ENCODE measurements around the gene APOC1. TPM values are rescaled to one million over a fixed set of nuclear protein-coding genes. Genes with fewer than 3 reads are reported as not detected.
A peak's percentile ranks its signal among the peaks of the same experiment; 100 is the strongest.
"Not testable (repeated sequence)": the region's sequence is repeated elsewhere in the genome, so short reads cannot be mapped to it uniquely, and the experiment has no call there.

APOC1 gene
- 29.5 TPM for polyA plus RNA-seq (2013, experiment 1 of 4)
- polyA plus RNA-seq (2013, experiment 2 of 4), result 25.8 TPM
- 21.2 TPM for polyA plus RNA-seq (2013, experiment 3 of 4)
- 26.5 TPM for polyA plus RNA-seq (2013, experiment 4 of 4)

- H3K9me3 ChIP-seq (ENCODE audit: control insufficient read depth, low read length); H3K27me3 ChIP-seq (ENCODE audit: control insufficient read depth, insufficient read depth, low read length, poor library complexity, severe bottlenecking); H3K4me1 ChIP-seq (ENCODE audit: control insufficient read depth, insufficient read depth, low read length); H3K36me3 ChIP-seq (ENCODE audit: control insufficient read depth, insufficient read depth, low read length): not testable (repeated sequence)
- Histone ChIP-seq H3K27ac (ENCODE audit: insufficient read depth, low read depth, low read length, poor library complexity, severe bottlenecking) (peak within 1 kb of the TSS; percentile 22), H3K4me3 (ENCODE audit: insufficient read depth, low read depth, low read length) (peak within 1 kb of the TSS; percentile 36)
- WGBS, 2 experiments, result 2 to 4% methylated on average over 25 to 27 of the region's 28 CpGs
Measured at GRCh38 chr19:44914433-44915206, at the start of gene APOC1. Gene APOC1 (plus strand): TSS chr19:44914608. CDS start chr19:44914892, 284 bp downstream.

DNA sequence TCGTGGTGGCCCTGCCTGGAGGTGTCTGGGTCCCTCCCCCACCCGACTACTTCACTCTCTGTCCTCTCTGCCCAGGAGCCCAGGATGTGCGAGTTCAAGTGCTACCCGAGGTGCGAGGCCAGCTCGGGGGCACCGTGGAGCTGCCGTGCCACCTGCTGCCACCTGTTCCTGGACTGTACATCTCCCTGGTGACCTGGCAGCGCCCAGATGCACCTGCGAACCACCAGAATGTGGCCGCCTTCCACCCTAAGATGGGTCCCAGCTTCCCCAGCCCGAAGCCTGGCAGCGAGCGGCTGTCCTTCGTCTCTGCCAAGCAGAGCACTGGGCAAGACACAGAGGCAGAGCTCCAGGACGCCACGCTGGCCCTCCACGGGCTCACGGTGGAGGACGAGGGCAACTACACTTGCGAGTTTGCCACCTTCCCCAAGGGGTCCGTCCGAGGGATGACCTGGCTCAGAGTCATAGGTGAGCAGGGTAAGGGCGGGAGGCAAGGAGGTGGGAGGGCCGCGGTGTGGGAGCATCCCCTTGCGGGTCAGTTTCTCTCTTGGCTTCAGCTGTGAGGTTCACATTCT, 49.1 kb upstream of the APOC1 start:
- Histone ChIP-seq H3K27ac (ENCODE audit: insufficient read depth, low read depth, low read length, poor library complexity, severe bottlenecking) (no peak overlapping the region), H3K4me1 (ENCODE audit: control insufficient read depth, insufficient read depth, low read length) (no peaks in the 10 kb centered on the region), H3K36me3 (ENCODE audit: control insufficient read depth, insufficient read depth, low read length) (peaks cover 37% of the 10 kb centered on the region), H3K4me3 (ENCODE audit: insufficient read depth, low read depth, low read length) (no peak overlapping the region), H3K27me3 (ENCODE audit: control insufficient read depth, insufficient read depth, low read length, poor library complexity, severe bottlenecking) (no peaks in the 10 kb centered on the region), H3K9me3 (ENCODE audit: control insufficient read depth, low read length) (no peaks in the 10 kb centered on the region)
- 96% methylated on average over 27 of the region's 27 CpGs for WGBS, 2 experiments

DNA sequence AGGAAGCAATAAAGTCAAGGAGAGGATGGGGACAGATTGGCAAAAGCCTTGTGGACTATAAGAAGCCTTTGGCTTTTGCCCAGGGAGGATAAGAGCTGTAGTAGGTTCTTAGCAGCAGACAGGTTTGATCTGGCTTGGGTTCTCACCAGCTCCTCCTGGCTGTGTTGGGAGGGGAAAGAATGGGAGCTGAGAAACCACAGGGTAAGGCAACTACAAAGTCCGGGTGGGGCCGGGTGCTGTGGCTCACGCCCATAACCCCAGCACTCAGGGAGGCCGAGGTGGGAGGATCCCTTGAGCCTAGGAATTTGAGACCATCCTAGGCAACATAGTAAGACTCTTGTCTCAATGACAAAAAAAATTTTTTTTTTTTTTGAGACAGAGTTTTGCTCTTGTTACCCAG, 47.7 kb upstream of the APOC1 start:
- no peaks in the 10 kb centered on the region for H3K4me1 ChIP-seq (ENCODE audit: control insufficient read depth, insufficient read depth, low read length)
- H3K36me3 ChIP-seq (ENCODE audit: control insufficient read depth, insufficient read depth, low read length), result peaks cover 38% of the 10 kb centered on the region
- H3K27ac ChIP-seq (ENCODE audit: insufficient read depth, low read depth, low read length, poor library complexity, severe bottlenecking), result no peak overlapping the region
- no peak overlapping the region for H3K4me3 ChIP-seq (ENCODE audit: insufficient read depth, low read depth, low read length)
- 94 to 96% methylated on average over 4 of the region's 4 CpGs for WGBS, 2 experiments
- H3K9me3 ChIP-seq (ENCODE audit: control insufficient read depth, low read length), result no peaks in the 10 kb centered on the region
- H3K27me3 ChIP-seq (ENCODE audit: control insufficient read depth, insufficient read depth, low read length, poor library complexity, severe bottlenecking), result no peaks in the 10 kb centered on the region

- Histone ChIP-seq H3K27me3 (ENCODE audit: control insufficient read depth, insufficient read depth, low read length, poor library complexity, severe bottlenecking) (no peaks in the 10 kb centered on the region), H3K4me1 (ENCODE audit: control insufficient read depth, insufficient read depth, low read length) (no peaks in the 10 kb centered on the region), H3K9me3 (ENCODE audit: control insufficient read depth, low read length) (no peaks in the 10 kb centered on the region), H3K27ac (ENCODE audit: insufficient read depth, low read depth, low read length, poor library complexity, severe bottlenecking) (no peak overlapping the region), H3K36me3 (ENCODE audit: control insufficient read depth, insufficient read depth, low read length) (peaks cover 47% of the 10 kb centered on the region), H3K4me3 (ENCODE audit: insufficient read depth, low read depth, low read length) (no peak overlapping the region)
- WGBS, 2 experiments, result 90 to 92% methylated on average over 12 of the region's 12 CpGs
Measured at GRCh38 chr19:44867578-44867977, 46.8 kb upstream of the APOC1 start.

DNA sequence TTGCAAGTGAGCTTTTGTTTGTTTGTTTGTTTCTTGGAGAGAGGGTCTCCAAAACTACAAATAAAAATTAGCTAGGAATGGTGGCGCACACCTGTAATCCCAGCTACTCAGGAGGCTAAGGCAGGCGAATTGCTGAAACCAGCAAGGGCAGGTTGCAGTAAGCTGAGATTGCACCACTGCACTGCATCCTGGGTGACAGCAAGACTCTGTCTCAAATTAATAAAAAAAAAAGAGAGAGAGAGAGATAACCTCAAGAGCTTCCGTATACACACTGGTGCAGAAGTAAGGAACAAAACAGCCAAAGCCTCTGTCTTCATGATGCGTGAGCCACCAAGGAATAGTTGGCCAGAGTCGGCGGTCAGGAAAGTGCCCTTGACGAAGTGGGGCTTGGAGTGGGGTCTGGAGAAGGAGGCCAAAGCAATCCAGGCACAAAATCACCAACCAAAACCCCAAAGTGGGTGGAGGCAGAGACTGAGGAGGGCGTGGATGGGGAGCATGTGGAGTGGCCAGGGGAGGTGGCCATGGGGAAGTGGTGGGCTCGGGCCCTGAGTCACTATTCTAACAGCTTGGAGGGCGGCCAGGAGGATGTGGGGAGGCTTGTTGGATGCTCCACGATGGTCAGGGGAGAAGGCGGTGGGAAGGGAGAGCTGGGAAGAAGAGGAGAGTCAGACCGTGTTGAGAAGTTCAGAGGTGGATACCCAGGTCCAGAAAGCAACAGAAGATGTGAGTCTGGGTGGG, 44.5 kb upstream of the APOC1 start:
- Histone ChIP-seq H3K36me3 (ENCODE audit: control insufficient read depth, insufficient read depth, low read length) (peaks cover 67% of the 10 kb centered on the region), H3K4me3 (ENCODE audit: insufficient read depth, low read depth, low read length) (no peak overlapping the region), H3K27ac (ENCODE audit: insufficient read depth, low read depth, low read length, poor library complexity, severe bottlenecking) (no peak overlapping the region), H3K4me1 (ENCODE audit: control insufficient read depth, insufficient read depth, low read length) (no peaks in the 10 kb centered on the region), H3K27me3 (ENCODE audit: control insufficient read depth, insufficient read depth, low read length, poor library complexity, severe bottlenecking) (no peaks in the 10 kb centered on the region), H3K9me3 (ENCODE audit: control insufficient read depth, low read length) (no peaks in the 10 kb centered on the region)
- 94 to 96% methylated on average over 13 of the region's 13 CpGs for WGBS, 2 experiments

DNA sequence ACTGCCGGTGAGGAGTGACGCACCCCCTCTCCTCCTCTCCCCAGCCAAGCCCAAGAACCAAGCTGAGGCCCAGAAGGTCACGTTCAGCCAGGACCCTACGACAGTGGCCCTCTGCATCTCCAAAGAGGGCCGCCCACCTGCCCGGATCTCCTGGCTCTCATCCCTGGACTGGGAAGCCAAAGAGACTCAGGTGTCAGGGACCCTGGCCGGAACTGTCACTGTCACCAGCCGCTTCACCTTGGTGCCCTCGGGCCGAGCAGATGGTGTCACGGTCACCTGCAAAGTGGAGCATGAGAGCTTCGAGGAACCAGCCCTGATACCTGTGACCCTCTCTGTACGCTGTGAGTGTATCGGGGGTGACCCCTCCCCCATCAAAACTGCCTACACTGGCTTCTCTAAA, 42.6 kb upstream of the APOC1 start:
- Histone ChIP-seq H3K4me3 (ENCODE audit: insufficient read depth, low read depth, low read length) (no peak overlapping the region), H3K4me1 (ENCODE audit: control insufficient read depth, insufficient read depth, low read length) (peaks cover 1% of the 10 kb centered on the region), H3K27ac (ENCODE audit: insufficient read depth, low read depth, low read length, poor library complexity, severe bottlenecking) (no peak overlapping the region), H3K36me3 (ENCODE audit: control insufficient read depth, insufficient read depth, low read length) (peaks cover 73% of the 10 kb centered on the region), H3K9me3 (ENCODE audit: control insufficient read depth, low read length) (no peaks in the 10 kb centered on the region), H3K27me3 (ENCODE audit: control insufficient read depth, insufficient read depth, low read length, poor library complexity, severe bottlenecking) (no peaks in the 10 kb centered on the region)
- WGBS, 2 experiments, result 96 to 97% methylated on average over 14 of the region's 14 CpGs

GRCh38 chr19:44872661-44873060, 41.7 kb upstream of the APOC1 start:
- no peaks in the 10 kb centered on the region for H3K9me3 ChIP-seq (ENCODE audit: control insufficient read depth, low read length)
- WGBS, 2 experiments, result 77 to 81% methylated on average over 3 of the region's 4 CpGs
- H3K4me1 ChIP-seq (ENCODE audit: control insufficient read depth, insufficient read depth, low read length), result peaks cover 5% of the 10 kb centered on the region
- peaks cover 75% of the 10 kb centered on the region for H3K36me3 ChIP-seq (ENCODE audit: control insufficient read depth, insufficient read depth, low read length)
- no peaks in the 10 kb centered on the region for H3K27me3 ChIP-seq (ENCODE audit: control insufficient read depth, insufficient read depth, low read length, poor library complexity, severe bottlenecking)
- H3K27ac ChIP-seq (ENCODE audit: insufficient read depth, low read depth, low read length, poor library complexity, severe bottlenecking), result no peak overlapping the region
- H3K4me3 ChIP-seq (ENCODE audit: insufficient read depth, low read depth, low read length), result no peak overlapping the region

DNA sequence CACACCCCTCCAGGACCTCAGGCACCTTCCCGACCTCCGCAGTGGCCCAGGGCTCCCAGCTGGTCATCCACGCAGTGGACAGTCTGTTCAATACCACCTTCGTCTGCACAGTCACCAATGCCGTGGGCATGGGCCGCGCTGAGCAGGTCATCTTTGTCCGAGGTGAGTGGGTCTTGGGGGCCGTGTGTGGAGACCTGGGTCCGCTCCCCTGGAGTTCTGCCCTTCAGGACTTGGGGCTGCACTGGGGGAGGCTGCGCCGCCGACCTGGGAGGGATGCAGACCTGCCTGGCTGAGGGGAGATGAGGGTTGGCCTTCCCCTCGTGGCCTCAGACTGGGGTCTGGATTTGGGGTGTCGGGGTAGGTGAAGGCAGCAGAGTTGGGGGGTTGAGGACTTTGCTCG, 40.1 kb upstream of the APOC1 start:
- Histone ChIP-seq H3K36me3 (ENCODE audit: control insufficient read depth, insufficient read depth, low read length) (peaks cover 74% of the 10 kb centered on the region), H3K27ac (ENCODE audit: insufficient read depth, low read depth, low read length, poor library complexity, severe bottlenecking) (no peak overlapping the region), H3K9me3 (ENCODE audit: control insufficient read depth, low read length) (no peaks in the 10 kb centered on the region), H3K4me3 (ENCODE audit: insufficient read depth, low read depth, low read length) (no peak overlapping the region), H3K27me3 (ENCODE audit: control insufficient read depth, insufficient read depth, low read length, poor library complexity, severe bottlenecking) (no peaks in the 10 kb centered on the region), H3K4me1 (ENCODE audit: control insufficient read depth, insufficient read depth, low read length) (peaks cover 5% of the 10 kb centered on the region)
- 95 to 97% methylated on average over 16 of the region's 16 CpGs for WGBS, 2 experiments

- no peak overlapping the region for H3K4me3 ChIP-seq (ENCODE audit: insufficient read depth, low read depth, low read length)
- no peak overlapping the region for H3K27ac ChIP-seq (ENCODE audit: insufficient read depth, low read depth, low read length, poor library complexity, severe bottlenecking)
- no peaks in the 10 kb centered on the region for H3K9me3 ChIP-seq (ENCODE audit: control insufficient read depth, low read length)
- peaks cover 5% of the 10 kb centered on the region for H3K4me1 ChIP-seq (ENCODE audit: control insufficient read depth, insufficient read depth, low read length)
- no peaks in the 10 kb centered on the region for H3K27me3 ChIP-seq (ENCODE audit: control insufficient read depth, insufficient read depth, low read length, poor library complexity, severe bottlenecking)
- peaks cover 64% of the 10 kb centered on the region for H3K36me3 ChIP-seq (ENCODE audit: control insufficient read depth, insufficient read depth, low read length)
- 94 to 96% methylated on average over 22 of the region's 22 CpGs for WGBS, 2 experiments
Measured at GRCh38 chr19:44875666-44876451, 38.5 kb upstream of the APOC1 start.
